ENCODE results near the gene LAYN. TPM values are rescaled to one million over a fixed set of nuclear protein-coding genes. Genes with fewer than 3 reads are reported as not detected.

LAYN gene
- 19.8 and 25.3 TPM in 2 replicates for total RNA-seq

DNA sequence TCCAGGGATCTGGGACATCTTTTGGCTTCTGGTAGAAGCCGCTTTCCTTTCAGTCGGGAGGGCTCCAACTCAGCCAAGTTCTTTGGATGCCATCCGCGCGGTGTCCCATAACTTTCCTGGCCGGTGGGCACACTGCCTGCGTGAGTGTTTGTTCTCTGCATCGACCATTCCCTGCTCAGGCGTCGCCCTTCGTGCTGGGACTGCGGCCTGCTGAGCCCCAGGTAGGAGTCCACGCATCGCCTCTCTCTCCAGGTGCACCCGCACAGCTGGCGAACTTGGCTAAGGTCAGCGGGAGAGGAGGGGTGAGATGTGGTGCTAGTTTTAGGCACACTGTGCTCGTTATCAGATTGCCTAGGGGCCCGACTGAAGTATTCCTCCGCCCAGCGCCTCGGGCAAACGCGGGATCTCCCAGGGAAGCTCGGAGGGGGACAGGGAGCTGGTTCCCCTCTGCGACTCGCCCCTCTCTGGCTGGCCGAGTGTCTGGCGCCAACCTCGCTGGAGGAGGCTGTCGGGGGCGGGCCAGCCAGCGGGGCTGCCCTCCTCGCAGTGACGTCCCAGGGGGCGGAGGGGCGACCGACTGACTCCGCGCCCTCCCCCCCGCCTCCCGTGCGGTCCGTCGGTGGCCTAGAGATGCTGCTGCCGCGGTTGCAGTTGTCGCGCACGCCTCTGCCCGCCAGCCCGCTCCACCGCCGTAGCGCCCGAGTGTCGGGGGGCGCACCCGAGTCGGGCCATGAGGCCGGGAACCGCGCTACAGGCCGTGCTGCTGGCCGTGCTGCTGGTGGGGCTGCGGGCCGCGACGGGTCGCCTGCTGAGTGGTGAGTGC, at the start of gene LAYN:
TSS of gene LAYN (plus strand) at position 607 of the 823 bp plus-strand sequence. CDS start at position 731, 124 bp downstream.

GRCh38 chr11:111512296-111513239, 28.0 kb upstream of the LAYN start, which contains the start of gene BTG4:
BTG4 (minus strand) TSS chr11:111512386; CDS start chr11:111498776, 13,610 bp downstream.

GRCh38 chr11:111514216-111515031, 26.1 kb upstream of the LAYN start, which contains the start of gene HOATZ:
HOATZ (plus strand) TSS chr11:111514778; CDS start chr11:111514785, 7 bp downstream.

GRCh38 chr11:111601979-111602864, 61.7 kb downstream of the LAYN start, which contains the start of gene SIK2:
SIK2 (plus strand) TSS chr11:111602449; CDS start chr11:111602564, 115 bp downstream.

Other genes starting within 250 kb of the LAYN start
- not detected in 2 replicates for gene POU2AF3, start 242.2 kb upstream of the LAYN start, total RNA-seq
- not detected in 2 replicates for gene POU2AF1, start 161.4 kb upstream of the LAYN start, total RNA-seq
- not detected in 2 replicates for gene BTG4, start 28.3 kb upstream of the LAYN start, total RNA-seq
- not detected in 2 replicates for gene HOATZ, start 25.9 kb upstream of the LAYN start, total RNA-seq
- 5.8 and 6.8 TPM in 2 replicates for gene SIK2, start 61.7 kb downstream of the LAYN start, total RNA-seq
- gene PPP2R1B, start 225.7 kb downstream of the LAYN start, total RNA-seq: 50.1 and 53.2 TPM in 2 replicates

Data from mammary microvascular endothelial cell (primary cell).